HG02938 (cell line): ENCODE results near the gene PLAGL1.
"Not testable (repeated sequence)": the region's sequence is repeated elsewhere in the genome, so short reads cannot be mapped to it uniquely, and the experiment has no call there.

Experiments
- ATAC-seq: cut with Tn5 transposase; IDR thresholded peaks from one replicate; pipeline ENCODE4 v1.9.1; 2021; ENCODE audit warnings: mild to moderate bottlenecking, moderate library complexity; ENCODE audit not compliant: unreplicated experiment

PLAGL1 gene

DNA sequence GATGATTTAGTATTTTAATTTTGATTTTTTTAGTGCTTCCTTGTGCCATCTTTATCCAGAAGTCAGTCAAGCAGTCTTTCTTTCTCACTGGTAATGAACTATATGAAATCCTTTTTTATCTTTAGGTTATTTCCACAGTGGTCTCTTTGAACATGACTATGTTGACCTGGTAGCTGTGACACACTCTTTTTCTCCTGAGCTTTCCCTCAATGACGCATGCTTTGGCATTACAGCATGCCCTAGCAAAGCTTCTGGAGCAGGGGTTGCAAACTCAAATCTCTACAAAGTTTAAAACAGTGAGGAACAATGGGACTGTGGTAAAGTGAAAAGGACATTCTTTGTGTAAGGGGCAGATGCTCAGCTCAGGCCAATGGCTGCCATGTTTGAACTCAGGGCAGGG is 4.5 kb upstream of the PLAGL1 start:
- ATAC-seq: no peak

GRCh38 chr6:144009628-144010027 is 1.6 kb upstream of the PLAGL1 start:
- ATAC-seq: not testable (repeated sequence)

GRCh38 chr6:144008846-144009245 is 787 bp upstream of the PLAGL1 start:
- no peak for ATAC-seq

- peak; percentile 22 for ATAC-seq
Observed at GRCh38 chr6:144007478-144008119, 460 bp downstream of the PLAGL1 start.

- no peak for ATAC-seq
Observed at GRCh38 chr6:144006736-144007477, 1.2 kb downstream of the PLAGL1 start.

- no peak for ATAC-seq
Observed at GRCh38 chr6:143999406-143999805, 8.7 kb downstream of the PLAGL1 start.

DNA sequence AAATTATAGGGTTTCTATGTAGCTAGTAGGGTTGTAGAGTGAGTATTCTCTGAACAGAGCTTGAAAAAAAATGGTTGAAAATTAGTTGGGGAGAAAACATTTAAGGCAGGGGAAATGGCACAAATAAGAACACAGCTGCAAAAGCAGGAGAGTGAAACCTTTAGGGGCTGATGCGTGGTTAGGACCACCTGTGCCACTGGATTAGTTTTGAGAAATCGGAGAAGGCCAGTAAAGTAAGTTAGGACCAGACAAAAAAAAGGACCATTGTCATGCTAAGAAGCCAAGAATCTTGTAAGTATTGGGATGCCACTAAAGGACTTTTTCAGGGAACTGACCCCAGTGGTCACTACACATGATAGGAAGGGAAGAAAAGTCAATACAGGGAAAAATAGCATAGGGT is 9.4 kb downstream of the PLAGL1 start:
- no peak for ATAC-seq

DNA sequence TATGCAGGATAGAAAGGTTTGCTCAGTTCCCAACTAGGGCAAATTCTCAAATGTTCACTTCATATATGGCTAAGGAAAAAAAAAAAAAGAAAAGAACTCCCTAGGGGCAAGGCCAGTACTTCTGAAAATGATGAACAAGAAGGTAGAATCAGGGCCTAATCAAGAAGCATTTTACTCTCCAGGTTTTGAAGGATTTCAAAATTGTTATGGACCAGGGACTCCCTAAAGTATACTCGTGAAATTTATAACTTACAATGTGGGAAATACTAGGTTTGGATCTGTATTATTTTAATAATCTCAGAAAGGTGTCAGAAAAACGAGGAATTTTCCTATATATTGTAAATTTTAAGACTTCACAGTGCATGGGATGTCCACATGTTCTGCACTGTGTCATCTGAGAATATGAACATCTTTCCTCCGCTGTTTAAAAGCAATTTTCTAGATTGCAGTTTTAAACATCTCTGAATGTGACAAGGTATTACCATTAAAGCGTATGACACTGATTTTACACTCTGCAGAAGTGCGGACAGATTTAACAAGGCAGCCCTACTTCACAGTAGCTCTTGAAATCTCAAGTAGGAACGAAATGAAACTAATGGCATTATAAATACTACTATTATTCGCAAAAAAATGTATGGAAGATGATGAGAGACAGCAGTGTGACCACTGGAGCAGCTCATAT is 14.0 kb downstream of the PLAGL1 start:
- ATAC-seq: no peak

DNA sequence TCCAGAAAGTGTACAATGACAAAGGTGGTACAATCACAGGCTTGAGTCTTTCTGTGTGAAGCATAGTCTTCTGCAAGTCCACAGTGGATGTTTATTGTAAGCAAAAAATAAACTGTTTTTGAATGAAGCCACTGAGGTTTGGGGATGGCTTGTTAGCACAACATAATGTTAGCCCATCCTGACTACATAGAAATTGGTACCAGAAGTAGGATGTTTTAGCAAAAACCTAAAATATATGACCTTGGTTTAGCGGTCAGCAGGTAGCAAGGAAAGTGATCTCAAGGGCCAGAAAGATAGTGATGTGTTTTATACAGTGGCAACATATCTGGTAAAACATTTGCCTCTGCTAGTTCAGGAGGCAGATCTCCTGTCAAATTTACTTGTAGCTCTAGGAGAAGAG is 15.8 kb downstream of the PLAGL1 start:
- no peak for ATAC-seq

DNA sequence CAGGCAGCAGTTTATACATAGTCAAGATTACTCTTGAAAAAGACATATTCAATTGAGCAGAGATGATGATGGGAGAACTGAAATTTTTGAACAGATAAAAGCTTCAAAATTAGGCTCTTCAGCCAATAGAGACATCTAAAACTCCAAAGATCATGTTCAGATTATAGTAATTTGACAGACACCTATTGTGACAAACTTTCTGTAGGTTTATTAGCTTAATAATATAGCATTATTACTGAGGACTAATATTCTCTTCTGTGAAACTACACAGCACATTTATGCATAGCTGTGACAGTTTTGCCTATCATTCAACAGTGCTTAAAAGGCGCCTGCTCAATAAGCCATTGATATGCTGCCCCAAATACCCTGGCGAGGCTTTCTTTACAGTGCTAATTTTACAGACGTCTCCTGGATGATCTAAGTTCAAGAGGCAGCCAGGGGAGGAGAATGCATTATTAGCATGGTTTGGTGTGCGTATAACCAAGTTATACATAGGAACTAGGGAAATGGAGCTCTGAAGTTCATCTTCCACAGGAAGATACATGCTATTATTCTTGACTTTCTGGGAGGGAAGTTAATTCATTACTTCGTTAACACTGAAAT is 21.5 kb downstream of the PLAGL1 start:
- ATAC-seq: no peak

DNA sequence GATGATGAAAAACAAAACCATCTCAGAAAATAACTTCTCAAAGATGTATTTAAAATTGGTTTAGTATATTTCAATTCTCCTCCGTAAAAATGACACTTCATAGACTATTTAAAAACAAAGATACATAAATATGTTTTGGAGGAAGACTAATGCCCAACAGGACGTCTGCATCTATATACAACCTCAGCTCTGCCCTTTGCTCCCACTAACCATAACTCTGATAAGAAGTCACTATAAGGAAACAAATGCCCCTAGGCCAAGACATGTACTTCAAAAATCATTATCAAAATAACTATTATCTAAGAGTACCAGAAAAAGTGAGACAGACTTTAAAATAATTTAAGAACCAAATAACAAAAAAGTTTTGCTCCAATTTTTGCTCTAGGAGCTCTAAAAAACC is 23.4 kb downstream of the PLAGL1 start:
- ATAC-seq: no peak

DNA sequence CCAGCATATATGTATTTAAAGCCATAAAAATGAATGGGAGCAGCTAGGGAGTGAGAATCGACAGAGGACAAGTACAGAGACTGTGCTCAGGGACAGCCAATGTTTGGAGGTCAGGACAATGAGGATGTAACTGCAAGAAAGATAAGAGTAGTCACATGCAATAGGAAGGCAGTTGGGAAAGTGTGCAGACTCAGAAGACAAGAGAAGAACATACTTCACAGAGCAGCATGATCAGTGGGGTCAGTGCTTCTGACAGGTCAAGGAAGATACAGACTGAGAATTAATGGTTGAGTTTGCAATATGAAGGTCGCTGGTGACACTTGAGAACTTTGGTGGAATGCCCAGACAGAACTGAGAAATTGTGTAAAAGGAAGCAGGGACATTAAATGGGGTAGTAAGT is 25.1 kb downstream of the PLAGL1 start:
- ATAC-seq: no peak

- no peak for ATAC-seq
Observed at GRCh38 chr6:143980921-143981320, 27.1 kb downstream of the PLAGL1 start.

DNA sequence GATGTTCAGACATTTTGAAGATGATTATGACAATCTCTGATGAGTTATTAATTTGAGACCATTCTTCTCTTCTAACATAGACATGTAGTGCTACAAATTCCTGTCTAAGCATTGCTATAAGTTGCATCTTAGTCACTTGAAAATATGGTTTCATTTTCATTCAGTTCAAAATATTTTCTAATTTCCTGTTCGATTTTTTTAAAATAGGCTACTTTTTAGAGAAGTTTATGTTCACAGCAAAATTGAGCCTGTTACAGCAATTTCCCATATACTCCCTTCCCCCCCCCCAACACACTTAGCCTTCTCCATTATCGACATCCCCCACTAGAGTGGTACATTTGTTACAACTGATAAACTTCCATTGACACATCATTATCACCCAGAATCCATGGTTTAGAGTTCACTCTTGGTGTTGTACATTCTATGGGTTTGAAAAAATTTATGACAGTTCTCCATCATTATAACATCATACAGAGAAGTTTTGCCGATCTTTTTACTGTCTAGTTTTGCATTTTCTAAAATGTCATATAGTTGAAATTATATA is 31.2 kb downstream of the PLAGL1 start:
- ATAC-seq: no peak

DNA sequence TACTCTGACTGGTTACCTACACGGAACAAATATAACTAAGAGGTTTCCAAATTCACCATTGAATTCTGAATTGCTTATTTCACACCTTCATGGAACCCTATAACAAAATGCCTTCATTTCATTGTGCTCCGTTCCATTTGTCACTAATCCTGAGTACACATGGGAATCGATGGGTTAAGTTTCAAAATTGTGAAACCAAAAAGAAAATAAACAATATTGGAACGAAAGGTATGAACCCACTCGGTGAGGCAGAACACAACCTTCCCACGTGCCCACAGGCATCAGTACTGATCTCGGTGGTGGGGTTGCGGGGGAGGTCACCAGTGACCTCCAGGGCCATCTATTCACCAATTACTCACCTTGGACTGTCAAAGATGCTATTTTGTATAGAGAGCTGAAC is 34.0 kb downstream of the PLAGL1 start:
- no peak for ATAC-seq

- ATAC-seq: no peak
Observed at GRCh38 chr6:143973097-143973966, 34.7 kb downstream of the PLAGL1 start.

DNA sequence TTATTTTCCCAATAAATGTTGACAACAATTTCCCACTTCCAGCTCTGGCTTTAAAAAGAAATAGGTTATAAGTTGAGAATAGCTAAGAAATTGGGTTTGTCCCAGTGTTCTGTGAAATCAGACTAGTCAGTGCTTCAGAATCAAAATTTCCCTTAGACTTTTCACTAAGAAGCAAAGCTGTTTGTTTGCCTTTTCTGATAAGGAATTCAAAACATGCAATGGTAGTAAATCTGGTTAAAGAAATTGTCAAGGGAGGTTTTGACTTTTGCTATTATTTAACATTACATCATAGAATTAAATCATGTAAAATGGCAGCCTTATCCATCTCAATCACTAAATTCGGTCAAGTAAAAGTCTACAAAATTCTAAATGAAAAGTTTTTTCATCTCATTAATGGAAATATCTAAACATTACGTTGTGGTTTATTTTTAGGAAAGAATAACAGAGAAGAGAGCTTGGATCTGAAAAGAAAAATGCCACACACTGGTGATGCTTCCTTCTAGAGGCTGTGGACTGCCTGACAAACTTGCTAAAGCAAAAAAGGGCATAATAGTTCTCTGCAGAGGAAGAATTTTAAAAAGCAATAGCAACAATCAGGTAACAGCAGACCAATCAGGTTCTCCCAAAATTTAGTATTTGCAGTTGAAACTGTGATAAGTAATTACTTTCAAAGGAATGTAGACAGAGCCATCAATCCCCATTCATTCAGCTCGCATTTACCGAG is 36.4 kb downstream of the PLAGL1 start:
- no peak for ATAC-seq

GRCh38 chr6:143970456-143971218 is 37.4 kb downstream of the PLAGL1 start:
- no peak for ATAC-seq

DNA sequence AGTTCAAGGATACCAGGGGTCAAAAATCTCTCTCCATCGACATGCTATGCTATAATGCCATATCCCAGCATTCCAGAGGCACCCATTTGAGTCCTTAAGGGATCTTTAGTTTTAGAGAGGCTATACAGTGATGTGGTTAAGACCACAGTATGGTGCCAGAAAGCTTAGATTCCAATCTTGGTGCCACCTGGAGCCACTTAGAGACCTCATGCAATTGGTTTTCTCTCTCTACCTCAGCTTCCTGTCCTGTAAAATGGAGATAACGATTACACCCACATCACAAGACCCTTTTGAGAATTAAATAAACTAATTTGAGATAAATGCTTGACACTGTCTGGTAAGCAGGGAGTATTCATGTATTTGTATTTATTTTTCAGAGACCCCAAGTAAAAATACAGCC is 39.0 kb downstream of the PLAGL1 start:
- ATAC-seq: no peak
